GM18520 (cell line): ENCODE data around the gene CALML3.

Experiments used
- ATAC-seq: cut with Tn5 transposase; IDR thresholded peaks from one replicate; pipeline ENCODE4 v1.9.1; 2021; ENCODE audit not compliant: unreplicated experiment

Gene CALML3

DNA sequence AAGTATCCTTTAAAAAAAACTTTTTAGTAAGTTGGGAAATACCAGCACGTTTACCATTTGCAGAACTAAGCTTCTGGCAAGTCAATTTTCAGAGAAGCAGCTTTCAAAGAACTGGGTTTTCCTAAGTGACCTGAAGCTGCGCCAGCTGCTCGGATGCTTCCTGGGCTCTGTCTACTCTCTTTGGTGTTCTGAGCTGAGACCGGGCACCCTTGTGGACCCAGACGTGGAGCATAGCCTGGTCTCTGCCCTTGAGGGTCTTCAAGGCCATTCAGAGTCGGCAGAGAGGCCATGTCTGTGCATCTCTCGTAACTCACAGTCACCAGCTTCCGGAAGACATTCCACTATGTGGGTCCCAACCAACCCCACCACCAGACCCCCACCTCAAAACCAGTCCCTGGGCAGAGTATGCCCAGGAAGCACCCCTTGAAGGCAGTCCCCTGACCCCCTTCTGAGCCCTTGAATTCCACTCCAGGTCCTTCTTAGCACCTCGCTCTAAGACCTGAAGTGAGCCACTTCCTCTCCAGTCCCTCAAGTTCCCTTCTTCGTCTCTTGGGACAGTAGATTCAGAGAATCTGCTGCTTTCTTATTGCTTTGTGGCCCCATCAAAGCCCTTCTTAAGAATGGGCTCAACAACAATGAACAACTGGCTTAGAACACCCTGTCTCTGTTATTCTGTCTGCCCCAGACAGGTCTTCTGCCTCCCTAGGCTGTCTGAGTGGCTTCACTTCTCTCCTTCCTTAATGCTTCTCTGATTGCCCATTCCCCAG lies 33.9 kb upstream of the CALML3 start:
- ATAC-seq = no peak

DNA sequence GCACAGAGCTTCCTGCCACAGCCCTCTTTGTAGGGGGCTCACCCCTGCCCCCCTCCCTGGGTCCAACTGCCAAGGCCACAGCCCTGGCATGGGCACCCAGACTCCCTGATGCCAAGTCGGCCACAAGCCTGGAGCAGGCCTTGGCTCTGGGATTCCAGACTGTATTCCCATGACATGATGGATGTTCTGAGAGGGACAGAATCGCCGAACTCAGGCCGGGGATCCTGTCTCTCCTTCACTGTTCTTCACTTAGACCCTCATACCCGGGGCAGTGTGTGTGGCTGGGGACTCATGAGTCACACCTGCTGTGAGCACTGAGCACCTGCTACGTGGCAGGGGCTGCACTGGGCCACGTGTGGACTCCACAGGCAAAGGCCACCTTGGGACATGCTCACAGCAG lies 33.3 kb upstream of the CALML3 start:
- no peak for ATAC-seq

DNA sequence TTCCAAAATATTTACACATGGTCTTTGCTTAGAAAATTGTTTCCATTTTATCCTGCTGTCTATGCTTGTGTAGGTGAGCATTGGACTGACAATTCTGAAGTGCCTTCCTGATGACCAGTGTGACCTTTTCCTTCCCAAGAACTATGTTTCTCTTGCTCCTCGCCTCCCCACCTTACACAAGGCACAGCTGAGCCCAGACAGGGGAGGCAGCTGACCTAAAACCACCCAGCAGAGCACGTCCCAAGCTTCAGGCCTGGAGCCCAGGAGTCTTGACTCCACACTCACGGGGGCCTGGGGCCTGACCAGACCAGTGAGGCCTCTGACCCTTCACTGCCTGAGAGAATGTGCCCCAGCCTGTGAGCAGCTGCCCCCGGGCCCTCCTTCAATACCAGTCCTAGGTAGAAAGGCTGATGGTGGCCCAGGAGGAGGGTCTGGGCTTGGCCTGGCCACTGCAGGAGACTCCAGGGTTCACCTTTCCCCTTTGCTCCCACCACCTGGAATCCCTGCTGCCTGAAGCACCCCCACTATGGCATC lies 32.4 kb upstream of the CALML3 start:
- no peak for ATAC-seq

DNA sequence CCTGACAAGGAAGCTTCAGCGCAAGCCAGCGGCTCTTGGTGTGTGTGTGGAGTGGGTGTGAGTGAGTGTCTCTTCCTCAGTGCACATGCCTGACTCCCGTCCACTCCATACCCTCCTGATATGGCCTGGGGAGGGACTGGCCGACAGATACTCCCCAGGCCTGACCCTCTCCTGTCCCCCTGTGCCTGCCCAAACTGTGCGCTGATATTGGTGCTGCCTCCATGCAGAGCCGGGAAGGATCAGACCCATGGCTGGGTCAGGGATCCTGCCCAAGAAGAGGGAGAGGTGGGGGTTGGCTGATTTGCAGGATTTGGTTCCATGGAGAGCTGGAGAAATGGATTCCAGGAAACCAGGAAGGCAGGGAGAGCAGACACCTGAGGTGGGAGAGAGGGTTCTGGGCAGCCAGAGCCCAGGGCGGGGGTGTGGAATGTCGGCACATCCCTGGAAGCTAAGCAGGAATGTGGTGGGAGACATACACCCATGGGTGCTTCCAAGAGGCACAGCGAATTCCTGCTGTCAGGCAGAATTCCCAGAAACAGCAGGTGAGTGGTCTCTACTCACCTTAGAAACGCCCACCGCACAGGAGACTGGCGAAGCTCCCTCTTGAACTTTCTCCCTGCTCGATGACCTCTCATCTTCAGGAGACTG lies 31.7 kb upstream of the CALML3 start:
- ATAC-seq = no peak

DNA sequence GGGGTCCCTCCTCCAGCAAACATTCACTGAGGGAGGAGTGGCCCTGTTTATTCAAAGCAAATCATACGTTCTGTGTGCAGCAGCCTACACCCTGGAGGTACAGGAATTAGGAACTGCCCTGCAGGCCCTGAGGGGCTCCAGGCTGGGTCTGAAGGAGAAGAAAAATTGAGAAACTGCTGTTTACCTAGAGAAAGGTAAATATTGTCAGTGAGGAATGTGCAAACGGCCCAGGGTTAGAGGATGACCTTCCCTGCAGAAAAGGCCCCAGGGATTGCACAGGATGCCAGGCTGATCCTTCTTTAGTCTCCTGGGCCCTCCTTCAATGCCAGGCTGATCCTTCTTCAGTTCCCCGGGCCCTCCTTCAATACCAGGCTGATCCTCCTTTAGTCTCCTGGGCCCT lies 31.1 kb upstream of the CALML3 start:
- ATAC-seq = no peak

DNA sequence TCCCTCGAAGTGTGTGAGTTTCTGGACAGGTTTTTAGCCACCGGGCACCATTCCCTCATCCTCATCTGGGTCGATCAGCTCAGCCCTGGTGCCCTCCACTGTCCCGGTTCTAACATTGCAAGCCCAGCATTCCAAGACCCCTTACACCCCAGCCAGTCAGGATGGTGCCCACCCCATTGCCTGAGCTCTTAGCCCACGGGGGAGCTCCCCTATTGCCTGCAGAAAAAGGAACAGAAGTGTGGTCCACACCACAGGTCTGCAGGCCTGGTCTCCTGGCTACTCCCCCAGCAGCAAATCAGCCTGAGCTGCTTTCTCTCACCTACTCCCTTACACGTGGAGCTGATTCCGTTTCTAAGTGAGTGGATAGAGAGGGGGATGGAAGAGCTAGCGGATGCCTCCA lies 30.1 kb upstream of the CALML3 start:
- ATAC-seq = no peak

DNA sequence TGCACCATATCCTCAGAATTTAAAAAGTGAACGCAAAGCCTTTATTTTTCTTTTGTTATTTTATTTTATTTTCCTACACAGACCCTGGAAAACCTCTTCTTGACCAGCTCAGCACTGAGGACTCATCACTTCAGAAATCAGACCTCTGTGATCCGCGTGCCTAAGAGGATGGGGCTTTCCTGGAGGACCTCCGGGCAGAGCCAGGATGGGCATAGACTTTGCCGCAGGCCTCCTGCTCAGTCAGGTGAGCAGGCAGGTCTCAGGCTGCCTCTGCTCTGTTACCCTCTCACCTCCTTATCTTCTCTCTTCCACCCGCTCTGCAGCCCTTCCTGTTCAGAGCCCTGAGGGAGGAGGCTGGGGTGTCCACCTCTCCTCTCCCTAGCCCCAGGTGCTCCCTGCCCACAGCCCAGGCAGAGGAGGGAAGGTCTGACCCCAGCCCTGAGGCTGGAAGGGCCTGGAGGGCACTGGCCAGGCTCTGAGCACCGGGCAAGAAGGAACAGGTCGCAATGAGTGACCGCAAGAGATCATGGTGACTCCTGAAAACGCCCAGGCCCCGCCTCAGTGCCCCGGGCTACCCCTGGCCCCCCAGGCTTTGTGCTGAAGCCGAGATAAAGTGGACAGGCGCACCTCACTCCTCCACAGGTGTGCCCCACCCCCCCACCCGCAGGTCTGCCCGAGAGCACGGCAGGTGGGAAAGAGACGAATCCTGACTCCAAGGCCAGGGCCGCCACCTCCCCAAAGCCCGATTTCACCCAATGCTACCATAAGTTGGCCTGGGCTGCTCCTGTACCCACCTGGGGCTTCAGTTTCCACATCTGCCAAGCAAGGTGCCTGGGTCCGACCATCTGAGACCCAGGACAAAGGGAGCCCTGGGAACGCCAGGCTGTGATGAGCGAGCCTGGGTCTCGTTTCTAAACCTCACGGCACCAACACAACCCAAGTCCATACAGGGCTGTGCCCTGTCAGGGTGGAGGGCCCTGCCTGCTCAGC lies 28.2 kb upstream of the CALML3 start:
- ATAC-seq = no peak

DNA sequence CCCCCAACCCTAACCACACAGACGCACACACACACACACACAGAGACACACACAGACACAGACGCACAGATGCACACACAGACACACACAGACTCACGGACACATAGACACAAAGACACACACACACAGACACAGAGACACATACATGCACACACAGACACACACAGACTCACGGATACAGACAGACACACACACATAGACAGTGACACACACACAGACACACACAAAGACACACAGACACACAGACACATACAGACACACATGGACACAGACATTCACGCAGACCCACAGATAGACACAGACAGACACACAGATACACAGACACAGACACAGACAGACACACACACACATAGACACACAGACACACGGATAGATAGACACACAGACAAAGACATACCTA lies 27.5 kb upstream of the CALML3 start:
- ATAC-seq = no peak

DNA sequence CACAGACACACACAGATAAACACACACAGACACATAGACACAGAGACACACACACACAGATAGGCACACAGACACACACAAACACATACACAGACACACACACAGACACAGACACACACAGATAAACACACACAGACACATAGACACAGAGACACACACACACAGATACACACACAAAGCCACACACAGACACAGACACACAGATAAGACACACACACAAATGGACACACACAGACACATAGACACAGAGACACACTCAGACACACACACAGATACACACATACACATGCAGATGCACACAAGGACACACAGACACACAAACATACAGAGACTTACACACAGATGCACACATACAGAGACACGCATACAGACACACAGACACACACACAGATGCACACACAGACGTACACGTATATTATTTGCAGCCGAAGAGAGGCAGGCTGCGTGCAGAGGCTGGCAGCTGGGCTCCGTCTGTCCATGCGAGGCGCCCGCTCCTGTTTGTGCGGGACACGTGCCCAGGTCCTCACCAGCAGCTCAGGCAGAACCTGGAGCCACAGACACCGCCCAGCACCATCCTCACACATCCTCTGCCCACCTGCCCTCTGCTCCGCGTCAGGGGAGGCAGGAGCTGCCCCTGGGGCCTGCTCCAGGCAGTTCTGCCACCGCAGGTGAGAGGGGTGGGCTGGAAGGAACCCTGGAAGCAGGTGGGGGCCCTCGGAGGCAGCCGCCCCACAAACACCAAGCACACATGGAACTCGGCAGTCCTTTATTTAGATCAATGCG lies 26.6 kb upstream of the CALML3 start:
- ATAC-seq = no peak

DNA sequence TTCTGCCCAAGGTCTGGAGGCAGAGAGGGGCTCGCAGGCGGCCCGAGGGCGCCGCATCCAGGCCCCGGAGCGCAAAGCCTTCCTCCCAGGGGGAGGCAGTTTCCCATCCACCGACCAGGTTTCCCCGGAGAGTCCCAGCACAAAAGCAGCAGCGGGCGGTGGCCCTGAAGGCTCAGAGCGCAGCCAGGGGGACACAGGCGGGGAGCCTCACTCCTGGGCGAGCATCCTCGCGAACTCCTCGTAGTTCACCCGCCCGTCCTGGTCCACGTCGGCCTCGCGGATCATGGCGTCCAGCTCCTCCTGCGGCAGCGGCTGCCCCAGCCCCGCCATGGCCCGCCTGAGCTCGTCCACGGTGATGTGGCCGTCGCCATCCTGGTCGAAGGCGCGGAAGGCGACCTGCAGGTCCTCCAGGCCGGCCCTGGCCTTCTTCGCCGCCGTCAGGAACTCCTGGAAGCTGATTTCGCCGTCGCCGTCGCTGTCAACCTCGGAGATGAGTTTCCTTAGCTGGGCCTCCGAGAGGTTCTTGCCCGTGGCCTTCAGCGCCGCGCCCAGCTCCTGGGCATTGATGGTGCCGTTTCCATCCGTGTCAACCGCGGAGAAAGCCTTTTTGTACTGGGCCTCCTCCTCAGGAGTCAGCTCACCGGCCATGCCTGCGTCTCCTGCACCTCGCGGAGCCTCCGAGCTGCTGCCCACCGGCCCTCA lies 25.8 kb upstream of the CALML3 start:
- no peak for ATAC-seq

DNA sequence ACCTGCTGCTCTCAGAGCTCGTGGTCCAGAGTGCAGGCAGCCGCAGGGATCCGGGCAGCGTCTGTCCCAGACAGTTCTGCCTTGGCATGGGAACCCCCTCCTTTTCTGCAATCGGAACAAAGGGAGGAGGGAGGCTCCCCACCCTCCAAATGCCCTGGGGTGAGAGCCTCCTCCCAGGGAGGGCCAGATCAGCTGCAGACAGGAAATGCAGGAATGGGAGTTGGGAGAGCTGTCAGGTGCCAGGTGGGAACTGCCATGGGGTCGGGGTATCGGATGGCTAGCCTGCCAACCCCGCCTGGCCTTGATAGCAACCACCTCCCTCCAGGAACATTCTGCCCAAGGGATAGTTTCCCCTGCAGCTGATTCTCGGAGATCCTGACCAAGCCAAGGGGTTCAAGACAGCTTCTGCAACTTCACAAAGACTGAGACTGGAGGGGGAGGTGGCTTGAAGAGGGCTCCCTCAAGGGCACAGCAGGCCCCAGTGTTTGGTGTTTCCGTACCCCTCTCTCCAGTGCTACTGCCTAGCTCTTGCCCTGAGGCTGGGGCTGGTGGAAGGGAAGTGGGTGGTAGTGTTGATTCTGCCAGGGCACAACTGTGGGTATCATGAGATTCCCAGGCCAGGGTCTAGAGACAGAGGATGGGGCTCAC lies 25.1 kb upstream of the CALML3 start, which contains the start of gene CALML5:
TSS of gene CALML5 (minus strand) at position 78 of the 648 bp plus-strand sequence. CDS start 132 bp downstream, outside the sequence.
- ATAC-seq = no peak

DNA sequence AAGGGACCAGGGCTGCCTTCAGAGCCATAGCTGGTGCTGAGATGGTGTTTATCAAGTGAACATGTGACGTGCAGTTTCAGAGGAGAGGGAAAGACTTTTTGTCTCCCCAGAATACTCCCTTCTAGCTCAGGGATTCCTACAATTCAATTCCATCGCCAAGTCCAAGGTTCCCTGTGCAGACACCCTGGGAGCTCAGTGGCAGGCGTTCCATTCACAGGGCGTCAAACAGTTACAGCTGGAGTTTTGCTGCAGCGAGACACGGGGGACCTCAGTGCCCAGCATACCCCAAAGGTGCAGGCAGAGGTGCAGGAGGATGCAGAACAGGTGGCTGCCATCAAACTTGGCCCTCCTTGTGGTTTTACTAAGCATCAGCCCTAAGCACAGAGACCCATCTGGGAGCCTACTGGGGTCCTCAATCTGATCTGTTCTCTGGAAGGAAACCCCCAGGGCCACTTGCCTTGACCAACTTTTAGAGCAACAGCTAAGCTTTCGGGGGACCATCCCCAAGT lies 24.5 kb upstream of the CALML3 start:
- ATAC-seq = no peak

DNA sequence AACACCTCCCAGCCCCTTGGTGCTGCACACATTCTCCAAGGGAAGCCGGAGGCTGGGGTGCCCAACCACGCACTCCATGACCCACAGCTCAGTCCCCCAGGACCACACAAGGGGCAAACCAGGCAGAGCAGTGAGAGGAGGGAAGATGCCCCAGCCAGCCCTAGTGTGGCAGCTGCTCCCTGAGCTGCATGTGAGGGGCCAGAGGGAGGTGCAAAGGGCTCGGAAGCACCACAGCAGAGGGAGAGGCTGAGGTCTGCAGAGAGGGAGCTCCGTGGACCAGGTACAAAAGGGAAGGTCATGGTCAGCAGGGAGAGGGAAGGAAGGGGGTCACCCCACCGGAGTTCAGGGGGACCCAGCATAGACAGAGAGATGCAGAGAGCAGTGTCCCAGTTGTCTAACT lies 23.9 kb upstream of the CALML3 start:
- ATAC-seq = no peak

DNA sequence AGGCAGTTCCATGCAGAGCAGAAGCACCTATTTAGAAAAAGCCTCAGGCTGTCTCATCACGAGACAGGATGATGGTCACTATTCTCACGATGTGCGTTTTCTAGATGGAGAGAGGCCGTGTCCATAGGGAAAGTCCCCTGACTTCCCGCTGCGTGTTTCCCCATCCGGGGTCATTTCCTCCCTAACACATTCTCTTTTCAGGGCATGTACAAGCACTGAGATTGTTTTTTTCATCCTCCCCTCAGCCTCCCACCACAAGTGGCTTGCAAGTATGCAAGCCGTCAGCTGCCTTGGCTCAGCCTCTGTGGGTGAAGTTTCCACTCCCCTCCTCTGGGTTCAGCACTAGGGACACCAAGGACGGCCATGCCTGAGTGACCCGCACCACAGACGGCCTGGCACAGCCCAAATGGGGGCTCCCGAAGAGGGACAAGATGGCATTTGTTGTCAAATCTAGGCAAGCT lies 22.7 kb upstream of the CALML3 start:
- ATAC-seq = no peak

DNA sequence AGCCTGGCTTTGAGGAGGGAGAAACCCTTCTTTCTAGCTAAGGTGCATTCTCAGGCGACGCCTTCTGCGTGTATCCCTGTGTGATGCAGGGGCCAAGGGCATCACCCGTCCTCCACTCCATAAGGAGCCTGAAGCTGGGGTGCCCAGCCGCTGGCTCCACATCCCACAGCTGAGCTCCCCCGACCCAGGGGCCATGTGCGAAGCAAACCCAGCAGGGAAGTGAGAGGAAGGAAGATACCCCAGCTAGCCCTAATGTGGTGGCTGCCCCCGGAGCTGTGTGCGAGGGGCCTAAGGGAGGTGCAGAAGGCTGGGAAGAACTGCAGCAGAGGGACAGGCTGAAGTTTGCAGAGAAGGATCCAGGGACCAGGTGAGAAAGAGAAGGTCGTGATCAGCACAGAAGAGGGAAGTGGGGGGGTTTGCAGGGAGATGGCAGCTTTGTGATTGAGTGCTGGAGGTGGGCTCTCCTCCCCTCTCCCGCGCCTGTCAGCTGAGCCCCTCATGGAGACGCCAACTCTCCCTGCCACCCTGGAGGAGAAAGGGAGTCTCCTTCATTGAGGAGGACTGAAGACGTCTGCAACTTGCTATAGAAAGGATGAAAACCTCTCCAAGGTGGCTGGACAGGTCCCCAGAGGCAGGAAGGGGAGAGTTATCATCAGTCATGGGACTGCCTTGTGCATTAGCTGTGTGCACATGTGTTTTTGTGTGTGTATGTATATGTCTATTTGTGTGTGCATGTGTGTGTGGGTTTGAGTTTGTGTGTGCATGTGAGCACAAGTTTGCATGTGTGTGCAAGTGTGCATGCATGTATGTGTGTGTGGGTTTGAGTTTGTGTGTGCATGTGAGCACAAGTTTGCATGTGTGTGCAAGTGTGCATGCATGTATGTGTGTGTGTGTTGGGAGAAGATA lies 21.9 kb upstream of the CALML3 start:
- ATAC-seq = no peak

DNA sequence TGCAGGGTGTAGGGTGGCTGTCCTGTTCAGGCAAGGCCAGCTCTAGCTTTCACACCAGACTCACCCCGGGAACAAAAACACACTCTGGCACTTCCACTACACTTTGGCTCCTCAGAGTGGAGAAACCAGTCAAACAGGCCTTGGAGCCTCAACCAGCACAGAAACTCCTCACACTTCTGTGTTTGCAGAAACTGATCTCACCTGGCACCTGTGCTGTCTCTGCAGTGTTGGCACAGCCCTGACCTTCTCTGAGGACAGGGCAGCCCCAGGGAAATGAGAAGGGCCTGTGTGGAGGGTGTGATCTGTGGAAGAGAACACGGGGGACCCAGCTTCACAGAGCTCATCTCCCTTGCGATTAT lies 21.3 kb upstream of the CALML3 start:
- no peak for ATAC-seq

DNA sequence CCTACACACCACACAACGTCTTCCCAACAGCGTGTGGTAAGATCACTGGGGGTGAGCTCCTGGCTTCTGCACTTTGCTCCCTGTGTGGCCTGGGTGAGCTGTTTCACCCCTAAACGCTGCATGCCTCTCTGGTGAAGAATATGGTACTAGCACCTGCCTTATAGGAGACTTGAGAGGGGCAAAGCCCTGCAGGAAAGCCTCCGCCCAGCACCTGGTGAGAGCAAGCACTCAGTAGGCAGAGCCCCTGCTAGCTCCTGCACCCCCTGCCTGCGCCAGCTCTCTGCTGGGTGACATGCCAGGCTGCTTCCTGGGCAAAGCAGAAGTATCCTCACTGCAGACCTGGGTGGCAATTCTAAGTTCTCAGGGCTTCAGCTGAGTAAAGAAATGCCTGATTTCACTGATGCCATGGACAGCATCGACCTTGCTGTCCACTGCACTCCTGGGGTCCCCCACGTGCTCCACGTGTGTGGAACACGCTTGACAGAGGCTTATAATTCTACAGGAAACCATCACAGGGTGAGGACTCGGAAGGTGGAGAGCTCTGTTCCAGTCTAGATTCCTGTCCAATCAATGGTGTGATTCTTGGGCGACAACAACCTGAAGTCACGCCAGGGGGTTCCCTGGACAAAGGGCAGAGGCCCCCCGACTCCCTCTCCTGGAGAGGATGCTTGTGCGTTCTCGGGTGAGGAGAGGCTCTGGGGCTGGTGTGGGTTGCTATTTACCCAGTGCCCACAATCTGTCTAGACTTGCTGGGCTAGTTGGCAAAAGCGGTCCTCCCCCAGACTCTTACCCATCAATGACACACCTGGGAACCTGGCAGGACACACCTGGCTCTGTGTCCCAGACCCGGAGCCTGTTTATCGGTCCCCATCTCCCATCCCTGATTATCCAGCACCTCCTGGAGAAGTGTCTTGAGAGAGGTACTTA lies 20.4 kb upstream of the CALML3 start:
- no peak for ATAC-seq
